Activated T-cell treated with anti-CD3 and anti-CD28 coated beads, Interleukin-2, amount 50 U/mL, for 72 hours (primary cell): ENCODE data around the gene AFAP1. TPM values are rescaled to one million over a fixed set of nuclear protein-coding genes. Genes with fewer than 3 reads are reported as not detected.

Experiments
- ATAC-seq, 2 donors: fragments of 150-1000 bp; cut with Tn5 transposase; replicated peaks in 1 of 2; 2 replicates each; pipeline ENCODE4 v1.10.0; 2021; ENCODE audit warnings: moderate library complexity in 2 of 2, mild to moderate bottlenecking in 1 of 2
- DNase-seq, 2 donors: peaks; one replicate each; pipeline ENCODE4 v3.0.0; 2021 to 2022; ENCODE audit warnings: mixed read lengths in 1 of 2
- H3K27ac Mint-ChIP-seq: one replicate; pipeline ENCODE4 v1.8.0; 2022; ENCODE audit warnings: mild to moderate bottlenecking, moderate library complexity, mixed read lengths
- H3K27me3 Mint-ChIP-seq: one replicate; pipeline ENCODE4 v1.8.0; 2022; ENCODE audit warnings: low read depth, mixed read lengths
- H3K36me3 Mint-ChIP-seq, 2 donors: one replicate each; pipeline ENCODE4 v1.8.0; 2022; ENCODE audit warnings: mixed read lengths in 2 of 2, mild to moderate bottlenecking in 1 of 2; ENCODE audit not compliant: insufficient read depth in 2 of 2
- H3K4me1 Mint-ChIP-seq: one replicate; pipeline ENCODE4 v1.8.0; 2022; ENCODE audit warnings: low read depth, mixed read lengths
- H3K4me3 Mint-ChIP-seq, 2 donors: one replicate each; pipeline ENCODE4 v1.8.0; 2022; ENCODE audit warnings: mild to moderate bottlenecking in 2 of 2, mixed read lengths in 2 of 2, moderate library complexity in 2 of 2
- H3K9me3 Mint-ChIP-seq, 2 donors: one replicate each; pipeline ENCODE4 v1.8.0; 2022; ENCODE audit warnings: mixed read lengths in 2 of 2
- total RNA-seq, 2 donors: library from RNA; stranded (reverse); gene quantifications; one replicate each; pipeline ENCODE4 v1.2.3, GENCODE V29; 2022

The AFAP1 gene
- total RNA-seq, 2 donors from 2014 or later = 30.6 to 49.3 TPM

DNA sequence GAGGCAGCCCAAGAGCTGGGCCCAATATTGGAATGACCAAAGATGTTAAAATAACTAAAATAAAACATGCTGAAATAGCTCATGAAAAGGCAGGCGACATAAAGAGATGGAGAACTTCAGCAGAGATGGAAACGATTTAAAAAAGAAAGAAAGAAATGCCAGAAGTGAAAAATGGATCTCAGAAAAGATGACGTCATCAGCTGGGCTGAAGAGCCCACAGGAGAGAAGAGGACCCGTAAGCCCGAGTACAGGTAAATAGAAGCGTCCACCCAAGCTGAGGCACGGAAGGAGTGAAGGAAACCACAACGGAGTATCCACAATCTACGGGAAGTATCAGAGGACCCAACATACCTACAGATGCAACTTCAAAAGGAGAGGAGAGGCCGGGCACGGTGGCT lies 112.8 kb downstream of the AFAP1 start:
- Mint-ChIP-seq H3K36me3 (peaks cover 15 to 33% of the 10 kb centered on the region in 2 donors), H3K9me3 (no peaks in the 10 kb centered on the region), H3K27ac (peak overlapping the region; percentile 87), H3K4me3 (peak overlapping the region in 1 of 2 donors; percentile 64), H3K4me1 (peaks cover 48% of the 10 kb centered on the region), H3K27me3 (no peaks in the 10 kb centered on the region)
- DNase-seq (no peak), ATAC-seq (no peak)

DNA sequence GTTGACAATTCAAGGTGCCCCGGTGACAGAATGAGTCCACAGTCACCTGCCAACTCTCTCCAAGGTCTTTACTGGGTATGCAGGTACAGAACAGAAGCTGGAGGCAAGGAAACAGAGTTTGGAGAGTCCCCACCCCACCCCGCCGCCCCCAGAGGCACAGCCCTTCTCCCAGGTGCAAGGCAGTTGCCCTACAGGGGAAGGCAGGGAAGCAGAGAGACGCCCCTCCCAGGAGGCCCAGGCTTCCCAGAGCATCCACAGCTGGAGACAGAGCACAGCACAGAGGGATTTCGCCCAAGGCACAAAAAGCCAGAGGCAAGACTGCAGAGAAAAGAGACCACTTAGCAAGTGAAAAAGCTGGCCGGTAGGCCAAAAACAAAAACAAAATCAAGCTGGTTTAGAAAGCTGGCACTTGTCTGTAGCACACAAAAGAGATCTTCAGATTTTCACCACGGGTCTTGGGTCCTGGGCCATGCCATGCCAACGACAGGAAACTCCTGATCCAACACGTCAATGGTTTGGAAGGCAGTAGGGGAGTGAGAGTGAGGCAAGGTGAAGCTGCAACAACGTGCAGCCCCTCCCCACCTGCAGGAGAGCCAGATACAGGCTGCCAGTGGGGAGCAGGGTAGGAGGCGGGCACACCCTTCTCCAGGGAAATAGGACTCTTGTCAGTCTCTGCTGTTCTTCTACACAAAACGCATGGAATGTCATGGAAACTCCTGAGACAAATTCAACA lies 113.3 kb downstream of the AFAP1 start:
- Mint-ChIP-seq H3K36me3 (peaks cover 11 to 28% of the 10 kb centered on the region in 2 donors), H3K4me1 (peaks cover 42% of the 10 kb centered on the region), H3K4me3 (peak overlapping the region in 1 of 2 donors; percentile 64), H3K27me3 (no peaks in the 10 kb centered on the region), H3K9me3 (no peaks in the 10 kb centered on the region), H3K27ac (no peak overlapping the region)
- DNase-seq (no peak), ATAC-seq (no peak)

DNA sequence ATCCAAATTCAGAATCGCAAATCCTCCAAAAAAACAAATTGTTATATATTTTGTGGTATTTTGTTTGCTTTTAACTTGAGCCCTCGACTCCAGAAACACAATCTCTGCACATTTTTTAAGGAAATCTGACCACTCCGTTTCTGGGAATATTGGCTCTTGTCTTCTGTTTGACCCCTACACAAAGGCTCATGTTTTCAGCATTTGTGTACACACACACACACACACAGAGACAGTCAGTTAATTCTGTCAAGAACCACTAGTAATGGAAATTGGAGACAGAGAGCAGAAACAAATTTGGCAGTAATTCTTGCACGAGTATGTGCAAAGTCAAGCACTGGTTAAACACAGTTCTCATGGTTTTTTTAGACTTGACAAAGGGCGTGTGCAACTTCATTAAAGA lies 115.4 kb downstream of the AFAP1 start:
- no peaks in the 10 kb centered on the region for H3K9me3 Mint-ChIP-seq
- no peak overlapping the region for H3K27ac Mint-ChIP-seq
- DNase-seq (no peak), ATAC-seq (no peak)
- H3K36me3 Mint-ChIP-seq = peaks cover 6 to 27% of the 10 kb centered on the region in 2 donors
- no peak overlapping the region for H3K4me3 Mint-ChIP-seq
- H3K4me1 Mint-ChIP-seq = peaks cover 23% of the 10 kb centered on the region
- no peaks in the 10 kb centered on the region for H3K27me3 Mint-ChIP-seq

DNA sequence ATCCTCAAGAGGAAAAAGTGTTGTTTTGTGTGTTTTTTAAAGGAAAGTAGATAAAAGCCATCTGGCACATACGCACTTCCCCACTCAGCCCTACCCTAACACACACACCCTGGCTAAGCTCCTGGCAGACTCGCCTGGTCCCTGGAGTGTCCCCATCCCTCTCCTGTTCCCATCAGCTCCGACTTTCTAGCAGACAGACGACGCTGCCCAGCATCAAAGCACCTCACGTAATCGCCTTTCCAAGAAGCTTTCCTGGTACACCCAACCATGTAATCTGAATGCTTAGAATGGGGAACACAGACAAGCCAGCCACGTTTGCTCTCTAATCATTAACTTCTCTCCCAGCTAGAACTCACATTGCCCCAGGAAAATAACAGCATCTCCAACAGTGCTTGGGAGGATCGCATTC lies 116.2 kb downstream of the AFAP1 start:
- DNase-seq = no peak
- ATAC-seq = no peak
- H3K9me3 Mint-ChIP-seq = no peaks in the 10 kb centered on the region
- no peak overlapping the region for H3K4me3 Mint-ChIP-seq
- peaks cover 16% of the 10 kb centered on the region for H3K4me1 Mint-ChIP-seq
- H3K36me3 Mint-ChIP-seq = peaks cover 6 to 20% of the 10 kb centered on the region in 2 donors
- no peaks in the 10 kb centered on the region for H3K27me3 Mint-ChIP-seq
- no peak overlapping the region for H3K27ac Mint-ChIP-seq

DNA sequence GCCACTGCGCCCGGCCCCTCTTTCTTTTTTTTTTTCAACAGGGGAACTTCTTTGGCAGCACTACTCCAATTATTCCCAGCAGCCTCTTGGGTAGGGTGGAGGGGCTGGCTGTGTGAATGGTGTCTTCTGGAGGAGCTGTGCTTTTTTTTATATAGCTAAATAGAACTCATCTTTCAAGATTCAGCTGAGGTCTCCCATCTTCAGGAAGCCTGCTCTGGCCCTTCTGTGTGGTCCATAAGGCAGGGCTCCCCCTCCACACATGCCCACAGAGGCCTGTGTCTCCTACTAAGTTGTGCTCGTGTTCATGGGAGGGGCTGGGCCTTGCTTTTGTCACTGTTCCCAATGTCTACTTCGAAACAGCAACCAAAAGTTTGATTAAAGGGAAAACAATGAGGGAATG lies 116.8 kb downstream of the AFAP1 start:
- Mint-ChIP-seq H3K4me3 (no peak overlapping the region), H3K9me3 (no peaks in the 10 kb centered on the region), H3K4me1 (peaks cover 11% of the 10 kb centered on the region), H3K36me3 (peaks cover 6 to 20% of the 10 kb centered on the region in 2 donors), H3K27ac (no peak overlapping the region), H3K27me3 (no peaks in the 10 kb centered on the region)
- ATAC-seq (no peak), DNase-seq (no peak)

DNA sequence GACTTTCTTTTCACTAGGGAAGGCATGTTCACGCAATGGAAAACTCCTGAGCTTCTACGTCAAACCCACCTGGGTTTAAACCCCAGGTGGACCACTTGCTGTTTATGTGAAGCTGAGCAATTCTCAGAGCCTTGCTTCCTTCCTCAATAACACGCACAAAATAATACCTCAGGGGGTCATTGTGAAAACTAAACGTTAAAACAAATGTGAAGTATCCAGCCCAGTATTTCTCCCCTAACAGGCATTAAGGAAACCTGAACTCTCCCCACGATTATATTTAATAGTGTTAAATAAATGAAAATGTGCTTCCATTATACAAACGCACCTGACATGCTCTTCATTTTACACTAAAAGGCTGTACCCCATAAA lies 117.5 kb downstream of the AFAP1 start:
- H3K27me3 Mint-ChIP-seq = no peaks in the 10 kb centered on the region
- no peak overlapping the region for H3K4me3 Mint-ChIP-seq
- no peak for ATAC-seq
- H3K4me1 Mint-ChIP-seq = peaks cover 5% of the 10 kb centered on the region
- H3K27ac Mint-ChIP-seq = no peak overlapping the region
- no peaks in the 10 kb centered on the region for H3K9me3 Mint-ChIP-seq
- no peak for DNase-seq
- peaks cover 6 to 14% of the 10 kb centered on the region in 2 donors for H3K36me3 Mint-ChIP-seq

DNA sequence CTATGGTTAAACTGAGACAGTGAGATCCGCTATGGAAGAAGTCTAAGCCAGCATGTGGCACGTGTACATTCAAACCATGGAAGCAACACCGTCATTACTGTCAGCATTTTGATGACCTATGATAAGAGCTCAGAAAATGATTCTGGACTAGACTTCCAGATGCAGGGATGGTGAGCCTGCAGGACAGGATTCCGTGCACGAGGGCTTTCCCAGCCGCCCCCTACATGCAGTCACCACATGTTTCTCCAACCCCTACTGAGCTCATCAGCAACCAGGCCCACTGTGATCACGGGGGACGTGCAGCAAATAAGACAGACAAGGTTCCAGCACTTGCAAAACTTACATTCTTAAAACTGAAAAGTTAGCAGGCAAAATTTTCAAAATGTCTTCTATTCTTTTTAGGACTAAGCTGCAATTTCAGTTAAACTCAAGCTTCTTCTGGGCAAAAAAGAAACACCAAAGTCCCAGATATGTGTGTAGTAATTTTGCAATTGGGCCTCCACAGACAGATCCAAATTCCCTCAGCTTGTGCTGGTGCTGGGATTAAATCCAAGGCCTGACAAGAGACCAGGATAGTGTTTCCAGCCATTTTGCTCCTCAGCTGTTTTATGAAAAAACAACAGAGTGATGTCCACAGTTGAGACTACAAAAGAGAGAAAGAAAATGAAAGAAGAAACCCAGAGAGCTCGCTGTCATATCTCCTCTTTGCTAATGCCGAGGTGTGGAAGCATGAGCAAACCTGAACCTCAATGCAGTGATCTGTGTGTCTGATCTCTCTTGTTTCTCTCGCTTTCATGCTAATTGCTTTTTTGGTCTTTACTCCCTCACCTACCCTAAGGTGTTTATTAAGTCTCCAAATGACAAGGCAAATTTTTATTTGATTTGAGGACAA lies 118.2 kb downstream of the AFAP1 start:
- no peak for DNase-seq
- H3K4me3 Mint-ChIP-seq = no peak overlapping the region
- H3K9me3 Mint-ChIP-seq = no peaks in the 10 kb centered on the region
- H3K27me3 Mint-ChIP-seq = no peaks in the 10 kb centered on the region
- H3K36me3 Mint-ChIP-seq = peaks cover 3 to 8% of the 10 kb centered on the region in 2 donors
- H3K4me1 Mint-ChIP-seq = no peaks in the 10 kb centered on the region
- no peak overlapping the region for H3K27ac Mint-ChIP-seq
- no peak for ATAC-seq

DNA sequence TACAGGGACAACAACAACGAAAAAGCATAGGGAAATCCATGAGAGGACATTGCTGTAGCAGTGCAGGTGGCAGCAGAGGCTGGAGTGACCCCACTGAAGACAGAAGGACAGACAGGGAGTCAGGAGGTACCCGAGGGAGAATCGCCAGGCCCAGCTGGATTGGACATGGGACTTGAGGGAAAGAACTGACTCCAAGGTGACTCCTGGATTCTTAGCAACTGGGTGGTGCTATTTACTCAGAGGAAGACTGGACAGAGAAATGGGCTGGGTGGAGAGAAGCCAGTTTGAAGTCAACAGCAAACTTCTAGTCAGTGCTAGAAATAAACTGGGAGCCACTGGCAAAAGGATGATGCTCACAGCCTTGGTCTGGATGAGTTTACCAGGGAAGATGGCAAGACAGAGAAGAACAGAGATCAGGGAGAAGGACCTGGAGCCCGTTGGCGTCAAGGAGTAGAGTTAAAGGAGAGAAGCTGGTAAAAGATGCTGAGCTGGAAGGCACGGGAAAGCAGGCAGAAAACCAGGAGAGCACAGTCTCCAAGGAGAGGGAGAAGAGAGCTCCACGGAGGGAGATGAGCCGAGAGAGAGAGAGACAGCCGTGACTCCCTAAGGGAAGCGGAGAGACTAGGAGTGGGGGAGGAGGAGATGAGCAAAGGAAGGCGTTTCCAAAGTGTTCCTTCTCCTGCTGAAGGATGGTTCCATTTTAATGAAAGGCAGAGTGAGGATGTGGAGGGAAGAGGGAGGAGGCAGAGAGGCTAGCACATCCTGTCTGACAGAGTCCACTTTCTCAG lies 119.4 kb downstream of the AFAP1 start:
- Mint-ChIP-seq H3K27ac (no peak overlapping the region), H3K4me1 (no peaks in the 10 kb centered on the region), H3K9me3 (no peaks in the 10 kb centered on the region), H3K27me3 (no peaks in the 10 kb centered on the region), H3K4me3 (no peak overlapping the region), H3K36me3 (no peaks in the 10 kb centered on the region)
- no peak for DNase-seq
- ATAC-seq = no peak

DNA sequence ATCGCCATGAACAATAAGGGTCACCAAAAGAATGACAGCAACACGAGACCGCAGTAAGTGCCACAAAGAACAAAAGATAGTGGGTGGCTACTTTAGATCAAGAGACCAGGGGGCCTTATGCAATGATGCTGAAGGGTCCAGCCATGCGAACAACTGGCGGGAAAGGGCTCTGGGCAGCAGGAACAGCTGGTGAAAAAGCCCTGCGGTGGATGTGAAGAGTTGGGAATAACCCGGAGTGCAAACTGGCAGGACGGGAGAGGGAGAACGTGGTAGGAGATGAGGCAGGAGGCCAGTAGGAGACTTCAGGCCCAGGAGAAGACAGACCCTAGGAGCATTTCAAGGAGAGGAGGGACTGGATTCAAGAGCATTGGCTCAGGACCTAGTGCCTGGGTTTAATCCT lies 120.2 kb downstream of the AFAP1 start:
- DNase-seq = no peak
- H3K4me1 Mint-ChIP-seq = no peaks in the 10 kb centered on the region
- H3K27ac Mint-ChIP-seq = no peak overlapping the region
- no peak overlapping the region for H3K4me3 Mint-ChIP-seq
- no peaks in the 10 kb centered on the region for H3K9me3 Mint-ChIP-seq
- H3K27me3 Mint-ChIP-seq = no peaks in the 10 kb centered on the region
- peaks cover 1% of the 10 kb centered on the region in 2 donors for H3K36me3 Mint-ChIP-seq
- no peak for ATAC-seq

DNA sequence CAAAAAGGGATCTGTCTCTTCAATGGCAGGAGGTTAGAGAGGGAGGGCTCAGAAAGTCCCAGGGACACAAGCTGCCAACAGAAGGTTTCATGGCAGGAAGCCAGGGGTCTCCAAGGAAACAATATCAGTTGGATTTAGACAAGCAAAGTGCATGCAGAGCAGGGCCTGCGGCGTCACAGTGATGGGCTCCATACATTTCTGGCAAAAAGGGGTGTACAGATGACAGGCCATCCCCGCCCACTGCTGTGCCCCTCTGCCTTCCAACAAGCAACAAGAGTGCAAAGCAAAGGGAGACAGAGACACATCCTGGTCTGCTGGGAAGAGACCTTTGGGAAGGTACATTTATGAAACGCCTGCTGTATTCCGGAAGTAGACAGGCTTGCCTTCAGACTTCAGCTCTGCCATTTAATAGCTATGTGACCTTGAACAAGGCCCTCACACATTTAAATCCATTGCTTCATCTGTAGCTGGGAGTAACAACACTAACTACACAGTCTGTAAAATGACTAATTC lies 121.2 kb downstream of the AFAP1 start:
- H3K27ac Mint-ChIP-seq = no peak overlapping the region
- ATAC-seq = no peak

DNA sequence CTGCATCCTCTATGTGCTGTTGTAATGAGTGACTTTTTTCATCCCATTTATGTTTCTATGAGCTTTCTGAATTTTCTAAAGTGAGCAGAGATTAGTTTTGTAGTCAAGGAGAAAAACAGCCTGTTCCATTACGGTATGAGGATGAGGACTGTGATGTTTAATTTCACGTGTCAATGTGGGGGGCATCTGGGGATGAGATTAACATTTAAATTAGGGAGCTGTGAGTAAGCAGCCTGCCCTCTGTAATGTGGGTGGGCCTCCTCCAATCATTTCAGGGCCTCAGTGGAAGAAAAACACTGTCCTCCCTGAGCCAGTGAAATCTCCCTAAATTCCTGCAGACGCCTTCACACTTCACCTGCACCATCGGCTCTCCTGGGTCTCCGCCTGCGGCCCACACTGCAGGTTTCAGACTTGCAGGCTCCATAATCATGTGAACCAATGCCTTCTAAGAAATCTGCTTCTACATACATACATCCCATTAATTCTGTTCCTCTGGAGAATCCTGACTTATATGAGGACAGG lies 121.7 kb downstream of the AFAP1 start:
- ATAC-seq (no peak), DNase-seq (no peak)
- no peak overlapping the region for H3K4me3 Mint-ChIP-seq
- H3K36me3 Mint-ChIP-seq = peaks cover 2 to 5% of the 10 kb centered on the region in 2 donors
- peaks cover 5% of the 10 kb centered on the region for H3K4me1 Mint-ChIP-seq
- H3K27me3 Mint-ChIP-seq = no peaks in the 10 kb centered on the region
- H3K27ac Mint-ChIP-seq = no peak overlapping the region
- no peaks in the 10 kb centered on the region for H3K9me3 Mint-ChIP-seq

More for the DNA sequence above, 121.2 kb downstream of the AFAP1 start:
- Mint-ChIP-seq H3K4me3 (no peak overlapping the region), H3K27me3 (no peaks in the 10 kb centered on the region), H3K9me3 (no peaks in the 10 kb centered on the region), H3K36me3 (peaks cover 2 to 5% of the 10 kb centered on the region in 2 donors), H3K4me1 (peaks cover 5% of the 10 kb centered on the region)
- no peak for DNase-seq

DNA sequence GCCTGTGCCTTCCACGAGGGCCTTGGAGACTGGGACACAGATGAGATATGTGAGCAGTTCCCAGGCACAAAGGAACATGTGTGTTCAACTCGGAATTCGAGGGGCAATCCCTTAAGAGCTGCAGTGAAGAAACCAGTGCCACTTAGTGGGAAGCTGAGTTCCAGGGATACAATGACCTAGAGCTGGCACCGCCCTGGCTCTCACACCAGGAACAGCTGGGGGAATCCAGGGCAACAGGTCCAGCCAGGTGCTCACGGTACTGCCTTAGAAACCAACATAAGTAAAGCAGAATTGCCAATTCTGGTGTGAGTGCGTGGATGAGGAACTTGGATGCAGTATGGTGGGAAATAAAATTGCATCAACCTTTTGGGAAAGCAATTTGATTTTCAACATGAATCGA lies 122.9 kb downstream of the AFAP1 start:
- H3K4me1 Mint-ChIP-seq = peaks cover 5% of the 10 kb centered on the region
- ATAC-seq (no peak), DNase-seq (no peak)
- no peaks in the 10 kb centered on the region for H3K9me3 Mint-ChIP-seq
- no peak overlapping the region for H3K27ac Mint-ChIP-seq
- H3K36me3 Mint-ChIP-seq = peaks cover 2 to 5% of the 10 kb centered on the region in 2 donors
- H3K4me3 Mint-ChIP-seq = no peak overlapping the region
- no peaks in the 10 kb centered on the region for H3K27me3 Mint-ChIP-seq
